Stimulated activated CD4-positive, alpha-beta T cell treated with anti-CD3 and anti-CD28 coated beads, Interleukin-1b, Interleukin-23, amount 100 ng/mL, for 1 hour (primary cell): Measurements from ENCODE around the gene DCUN1D3.
"Not testable (repeated sequence)": the region's sequence is repeated elsewhere in the genome, so short reads cannot be mapped to it uniquely, and the experiment has no call there.

Experiments used
- DNase-seq, 2 donors: peaks; one replicate each; pipeline ENCODE4 v3.0.0-alpha.2; 2020; ENCODE audit warnings: low read depth in 2 of 2

DCUN1D3 gene

DNA sequence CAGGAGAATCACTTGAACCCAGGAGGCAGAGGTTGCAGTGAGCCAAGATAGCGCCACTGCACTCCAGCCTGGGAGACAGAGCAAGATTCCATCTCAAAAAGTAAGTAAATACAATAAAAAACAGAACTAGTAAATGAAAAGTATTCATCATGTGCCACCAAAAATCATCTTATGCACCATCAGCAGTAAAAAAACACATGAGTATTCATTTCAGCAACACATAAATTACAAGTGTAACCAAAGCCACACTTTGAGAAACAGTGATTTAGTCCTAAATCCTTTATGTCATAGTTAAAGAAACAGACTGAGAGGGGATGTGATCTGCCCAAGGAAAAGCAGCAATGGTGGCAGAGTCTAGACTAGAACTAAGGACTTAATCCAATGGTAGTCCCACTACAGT, 13.0 kb downstream of the DCUN1D3 start:
- no peak for DNase-seq

DNA sequence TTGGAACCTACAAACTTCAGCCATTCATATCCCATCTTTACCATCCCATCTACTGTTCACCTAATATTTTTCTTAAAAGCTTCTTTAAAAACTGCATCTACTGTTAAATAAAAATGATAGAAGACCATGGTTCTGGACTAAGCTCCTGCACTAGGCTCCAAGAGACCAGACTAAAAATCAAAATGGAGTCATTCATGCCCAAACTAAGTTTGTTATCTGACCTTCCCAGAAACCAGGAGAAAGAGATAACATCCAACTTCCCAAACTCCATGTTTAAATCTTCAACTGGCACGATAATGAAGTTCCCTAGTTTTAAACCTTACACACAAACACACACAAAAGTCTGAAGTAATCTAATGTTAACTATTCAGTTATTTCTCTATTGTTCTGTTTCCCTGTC, 13.8 kb downstream of the DCUN1D3 start:
- no peak for DNase-seq

DNA sequence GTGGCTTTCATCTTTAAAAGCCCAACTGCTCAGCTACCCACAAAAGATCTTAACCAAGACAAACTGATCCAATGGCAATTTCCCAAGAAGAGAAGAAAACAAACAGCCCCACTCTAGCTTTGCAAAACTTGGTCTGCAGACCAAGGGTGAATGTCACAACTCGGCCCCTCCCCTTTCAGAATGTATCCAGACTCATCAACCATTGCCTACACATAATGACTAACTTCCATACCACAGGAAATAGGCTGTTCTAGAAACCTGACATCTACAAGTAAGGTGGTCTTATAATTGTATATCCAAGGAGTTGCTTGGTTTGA, 16.0 kb downstream of the DCUN1D3 start:
- no peak for DNase-seq

DNA sequence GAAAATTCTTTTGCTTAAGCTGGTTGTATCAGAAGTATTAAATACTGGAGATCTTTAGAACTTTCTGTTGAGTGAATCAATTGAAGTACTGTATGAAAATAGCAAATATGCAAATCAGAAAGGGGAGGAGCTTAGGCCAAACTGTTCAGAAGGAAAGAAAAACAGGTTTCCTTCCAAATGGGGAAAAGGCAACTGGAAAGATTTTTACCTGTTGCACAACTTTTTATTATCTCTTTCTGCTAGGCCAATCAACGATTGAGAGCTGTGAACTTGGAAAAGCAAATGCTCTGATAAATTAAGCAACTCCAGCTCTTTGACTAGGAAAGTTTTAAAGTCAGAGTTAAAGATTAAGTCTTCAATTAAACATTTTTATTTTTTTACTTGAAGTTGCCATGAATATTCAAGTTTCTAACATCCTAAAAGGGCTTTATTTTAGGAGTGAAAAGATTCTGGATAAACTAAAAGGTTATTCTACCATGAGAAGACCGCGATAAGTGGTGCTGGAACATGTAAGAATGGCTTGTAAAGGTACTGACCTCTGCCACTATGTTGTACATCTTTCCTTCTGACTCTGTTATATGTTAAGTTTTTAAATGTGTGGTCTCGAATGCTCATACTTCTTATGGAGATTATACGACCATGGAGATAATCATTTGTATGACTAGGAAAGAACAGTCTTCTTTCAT, 16.5 kb downstream of the DCUN1D3 start:
- no peak for DNase-seq

DNA sequence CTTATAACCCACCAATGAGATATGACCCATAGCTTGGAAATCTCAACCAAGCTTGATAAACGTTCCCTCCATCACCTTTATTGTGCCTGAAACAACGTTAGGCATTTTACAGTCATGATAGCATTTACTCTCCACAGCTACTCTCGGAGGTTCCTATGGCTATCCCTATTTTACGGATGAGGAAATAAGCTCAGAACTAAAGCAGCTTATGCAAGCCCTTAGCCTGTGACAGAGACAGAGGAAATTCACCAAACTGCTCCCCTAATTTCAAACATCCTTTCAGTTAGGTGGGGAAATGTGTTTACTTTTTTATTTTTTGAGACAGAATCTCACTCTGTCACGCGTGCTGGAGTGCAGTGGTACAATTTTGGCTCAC, 18.7 kb downstream of the DCUN1D3 start:
- DNase-seq: no peak

DNA sequence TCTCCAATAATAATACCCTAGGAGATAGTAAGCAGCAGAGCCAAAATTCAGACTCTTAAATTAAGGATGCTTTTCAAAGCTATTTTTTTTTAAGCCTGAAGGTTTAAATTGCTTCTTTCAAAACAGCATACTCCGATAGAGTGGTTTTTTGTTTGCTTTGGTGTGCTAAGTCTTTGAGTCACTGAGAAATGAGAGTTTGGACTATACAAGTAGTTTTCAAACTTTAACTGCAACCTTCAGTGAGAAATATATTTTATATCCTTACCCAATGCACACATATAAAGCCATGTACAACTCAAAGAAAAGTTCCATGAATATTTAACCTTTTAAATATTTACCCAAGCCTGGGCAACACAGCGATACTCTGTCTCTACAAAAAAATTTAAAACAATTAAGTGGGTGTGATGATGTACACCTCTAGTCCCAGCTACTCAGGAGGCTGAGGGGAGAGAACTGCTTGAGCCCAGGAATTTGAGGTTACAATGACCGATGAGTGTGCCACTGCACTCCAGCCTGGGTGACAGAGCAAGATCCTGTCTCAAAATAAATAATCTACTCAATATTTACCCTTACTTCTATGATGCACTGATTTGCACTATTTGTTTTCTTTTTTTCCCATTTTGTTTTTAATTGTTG, 19.2 kb downstream of the DCUN1D3 start:
- DNase-seq: no peak

DNA sequence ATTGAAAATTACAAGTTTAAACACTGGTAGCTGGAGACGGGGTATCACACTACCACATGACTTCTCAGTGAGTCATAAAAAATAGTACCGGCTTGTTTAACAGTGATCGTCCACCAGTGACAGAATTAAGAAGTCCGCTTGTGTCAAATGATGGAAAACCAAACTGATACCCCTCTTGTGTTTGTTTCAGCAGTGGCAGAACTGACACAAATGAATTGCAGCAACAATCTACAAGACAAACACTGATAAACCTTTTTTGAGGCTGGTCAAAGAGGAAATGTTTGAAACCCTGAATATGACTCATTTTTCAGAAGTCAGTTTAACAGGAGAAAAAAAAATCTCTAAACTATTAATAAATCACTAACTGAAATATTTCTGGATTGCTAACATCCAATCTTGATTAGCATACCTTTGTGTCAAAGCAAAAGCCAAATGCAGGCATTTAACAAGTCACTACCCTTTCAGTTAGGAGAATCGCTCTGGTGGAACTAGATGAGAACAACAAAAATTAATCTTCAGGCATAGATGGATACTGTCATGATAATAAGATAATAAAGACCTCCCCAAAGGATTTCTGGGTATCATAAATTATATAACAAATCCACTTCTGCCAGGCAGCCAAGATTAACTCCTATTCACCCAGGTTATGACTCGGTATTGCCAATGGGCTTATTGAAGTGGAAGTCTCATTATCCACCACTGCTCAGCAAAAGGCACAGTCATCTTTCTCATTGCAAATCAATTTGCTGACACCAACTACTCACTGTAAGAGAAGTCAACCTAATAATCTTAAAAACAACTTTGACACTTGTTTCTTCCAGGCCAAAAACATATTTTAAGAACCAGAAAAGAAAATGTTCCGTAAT, 20.8 kb downstream of the DCUN1D3 start:
- no peak for DNase-seq

DNA sequence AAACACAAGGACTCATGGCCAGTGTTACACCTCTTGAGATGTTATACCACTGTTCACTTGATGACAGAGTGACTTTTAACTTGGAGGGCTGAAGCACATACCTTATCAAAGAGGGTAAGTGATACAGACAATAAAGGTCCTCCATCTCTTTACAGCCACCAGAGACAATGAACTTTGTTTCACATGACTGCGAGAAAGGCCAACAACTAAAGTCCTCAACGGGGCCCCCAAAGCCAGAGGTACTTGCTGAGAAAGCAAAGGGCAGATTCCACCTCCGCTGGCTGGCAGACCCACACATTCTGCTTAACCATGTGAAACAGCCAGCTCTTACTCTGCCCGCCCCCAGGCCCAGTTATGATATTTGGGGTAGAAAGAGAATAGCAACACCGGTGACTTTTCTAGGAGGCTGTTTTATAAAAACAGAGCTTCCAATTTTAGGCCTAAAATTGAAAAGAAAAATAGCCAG, 21.4 kb downstream of the DCUN1D3 start:
- DNase-seq: no peak

DNA sequence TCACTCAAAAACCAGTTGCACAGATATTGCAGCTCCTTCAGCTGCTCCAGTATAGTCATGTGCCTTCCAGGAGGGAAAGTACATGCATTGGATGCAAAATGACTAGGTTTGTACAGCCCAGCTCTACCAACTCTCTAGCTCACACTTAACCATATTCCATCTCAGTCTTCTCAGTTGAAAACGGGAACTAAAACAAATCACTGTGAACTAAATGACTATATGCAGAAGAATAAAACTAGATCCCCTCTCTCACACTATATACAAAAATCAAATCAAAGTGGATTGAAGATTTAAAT, 24.9 kb downstream of the DCUN1D3 start:
- DNase-seq: no peak

DNA sequence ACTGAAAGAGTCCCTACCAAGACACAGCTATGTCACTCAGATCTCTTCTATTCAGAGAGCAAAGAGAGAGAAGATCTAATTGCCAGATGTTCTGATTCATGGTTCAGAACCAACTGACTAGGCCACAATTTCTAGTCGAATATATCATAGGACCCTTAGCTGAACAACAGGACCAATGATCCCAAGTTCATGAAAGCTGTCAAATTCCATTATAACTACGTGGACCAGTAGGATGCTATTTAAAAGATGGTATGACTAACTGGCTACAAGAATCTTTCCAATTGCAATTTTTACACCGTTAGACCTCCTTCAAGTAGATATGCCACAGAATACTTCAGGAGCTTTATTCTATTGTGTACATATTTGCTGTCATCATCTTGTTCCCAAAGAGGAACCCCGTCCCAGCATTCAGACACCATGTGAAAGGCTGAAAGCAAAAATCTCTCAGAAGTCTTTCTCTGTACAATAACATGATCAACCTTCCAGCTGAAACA, 26.0 kb downstream of the DCUN1D3 start:
- no peak for DNase-seq

DNA sequence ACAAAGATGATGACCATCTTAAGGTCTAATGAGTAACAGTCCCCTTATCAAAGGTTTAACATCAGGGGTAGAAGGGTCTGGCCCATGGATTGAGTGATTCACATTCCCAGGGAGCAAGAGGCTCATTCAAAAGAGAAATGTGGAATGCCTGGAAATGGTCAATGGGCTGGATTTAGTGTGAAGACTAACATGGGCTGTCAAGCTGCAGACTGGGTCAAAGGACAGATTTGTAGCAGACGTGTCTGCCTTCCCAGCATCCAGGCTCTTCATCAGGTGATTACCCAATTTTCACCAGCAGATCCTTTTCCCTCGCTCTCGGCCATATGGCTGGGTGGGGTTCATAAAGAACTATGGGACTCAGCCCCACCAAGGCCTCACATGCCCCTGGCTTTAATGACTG, 26.8 kb downstream of the DCUN1D3 start:
- DNase-seq: no peak

DNA sequence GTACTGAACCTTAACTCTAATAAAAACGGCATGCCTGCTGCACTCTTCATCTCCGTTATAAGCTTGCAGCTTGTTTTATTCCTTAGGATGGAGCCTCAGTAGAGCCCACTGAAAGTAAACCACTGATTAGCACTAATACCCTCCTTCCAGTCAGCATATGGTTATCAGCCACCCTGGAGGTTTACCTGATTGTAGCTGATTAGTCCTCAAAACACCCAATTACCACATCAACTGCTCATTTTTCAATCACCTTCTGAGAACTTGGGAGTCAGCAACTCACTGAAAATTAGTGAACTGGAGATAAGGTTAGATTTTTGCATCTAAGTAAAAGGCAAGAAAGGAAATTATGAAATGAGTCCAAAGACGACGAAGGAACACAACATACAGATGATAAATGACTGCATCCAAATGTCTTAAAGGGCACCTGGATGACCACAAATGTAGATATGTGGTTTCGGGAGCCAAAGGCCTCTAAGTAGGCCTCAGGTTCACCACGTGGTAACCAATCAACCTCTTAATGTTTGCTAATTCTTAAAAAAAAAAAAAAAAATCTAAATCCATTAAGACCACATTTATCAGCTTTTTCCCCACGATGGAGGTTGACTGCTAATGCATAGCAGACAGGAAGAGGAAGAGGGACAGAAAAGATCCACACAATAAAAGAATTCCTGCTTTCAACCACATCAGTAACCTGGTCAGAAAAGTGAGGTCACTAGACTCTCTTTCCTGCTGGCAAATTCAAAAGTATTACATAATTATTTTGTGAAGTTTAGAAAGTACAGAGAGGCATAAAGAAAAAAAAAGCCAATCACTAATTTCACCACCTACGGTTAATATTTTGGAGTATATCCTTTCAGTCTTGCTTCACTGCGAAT, 28.0 kb downstream of the DCUN1D3 start:
- no peak for DNase-seq

DNA sequence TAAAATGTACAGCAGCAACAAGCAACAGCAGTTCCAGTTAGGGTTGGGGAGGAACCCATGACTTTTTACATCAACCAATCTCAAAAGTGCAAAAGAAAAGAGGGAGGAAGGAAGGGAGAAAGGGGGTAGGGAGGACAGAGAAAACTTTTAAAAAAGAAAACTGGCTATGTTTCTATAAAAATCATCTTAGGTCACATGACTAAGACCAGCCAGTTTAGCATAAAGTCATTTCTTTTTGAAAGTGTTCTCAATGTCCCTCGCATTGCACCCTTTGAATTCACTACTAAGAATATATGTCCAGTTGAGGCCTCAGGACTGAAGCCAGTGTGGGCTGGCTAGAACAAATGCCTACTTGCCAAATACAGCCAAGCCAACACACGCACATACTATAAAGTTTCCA, 28.9 kb downstream of the DCUN1D3 start:
- DNase-seq: no peak

DNA sequence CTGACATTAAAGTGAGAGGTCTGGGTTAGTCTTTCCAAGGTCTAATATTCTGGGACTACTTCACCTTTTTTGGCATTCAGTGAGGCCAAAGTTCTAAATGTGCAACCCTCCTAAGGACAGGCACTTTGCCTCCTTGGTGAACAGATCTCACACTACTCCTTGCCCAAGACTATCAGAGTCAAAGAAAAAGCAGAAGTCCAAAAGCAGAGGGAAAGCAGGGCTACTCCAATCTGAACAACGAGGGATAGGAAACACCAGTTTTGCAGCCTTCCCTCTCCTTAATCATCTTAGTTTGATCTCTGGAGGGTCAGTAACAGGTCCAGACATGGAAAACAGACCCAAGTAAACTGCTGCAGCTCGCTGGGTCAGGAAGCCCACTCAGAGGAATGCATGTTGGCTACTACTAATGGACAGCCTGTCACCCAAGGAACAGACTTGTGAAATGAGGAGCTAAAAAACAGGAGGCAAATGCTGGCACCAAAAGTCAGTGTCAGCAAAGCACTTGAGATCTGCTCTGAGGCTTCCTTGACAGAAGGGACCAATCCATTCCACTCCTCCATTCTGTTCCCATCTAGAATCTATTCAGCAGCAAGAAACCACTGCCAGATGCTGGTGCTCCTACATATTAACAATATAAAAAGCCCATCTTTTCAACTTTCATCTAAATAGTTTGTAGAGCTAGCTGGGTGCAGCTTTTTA, 29.9 kb downstream of the DCUN1D3 start:
- DNase-seq: no peak

DNA sequence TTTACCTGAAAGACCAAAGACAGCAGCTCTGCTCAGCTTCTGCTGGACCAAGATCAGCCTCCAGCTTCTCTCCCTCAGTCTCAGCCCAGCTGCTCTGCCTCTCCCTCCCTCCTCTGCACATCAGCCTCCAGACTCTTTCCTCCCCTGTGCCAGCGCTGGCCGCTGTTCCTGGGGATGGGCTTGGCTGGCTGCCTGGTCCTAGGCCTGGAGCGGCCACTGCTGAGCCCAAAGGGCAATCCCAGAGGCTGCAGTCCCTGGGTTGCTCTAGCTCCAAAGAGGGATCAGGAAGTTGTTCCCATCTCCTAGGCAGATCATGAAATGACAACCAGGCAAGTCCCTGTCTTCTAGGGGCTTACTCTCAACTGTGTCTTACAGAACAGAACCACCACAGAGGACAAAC, 31.3 kb downstream of the DCUN1D3 start:
- DNase-seq: no peak

DNA sequence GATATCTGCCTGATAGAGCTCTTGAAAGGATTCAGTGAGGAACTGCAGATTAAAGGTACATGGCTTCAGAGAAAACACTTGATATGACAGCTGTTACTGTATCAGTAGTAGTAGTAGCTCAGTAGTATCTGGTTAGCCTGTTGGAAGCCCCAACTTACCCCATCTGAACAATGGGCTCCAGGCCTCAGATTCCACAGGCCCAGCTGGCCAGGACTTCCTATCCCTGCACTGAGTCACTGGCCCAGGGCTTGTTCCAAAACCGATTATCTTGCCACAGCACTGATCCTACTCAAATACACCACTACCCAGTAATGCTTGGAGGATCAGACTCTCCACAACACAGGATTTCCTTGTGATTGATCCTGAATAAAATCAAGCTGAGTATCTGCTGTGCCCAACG, 32.6 kb downstream of the DCUN1D3 start:
- no peak for DNase-seq

DNA sequence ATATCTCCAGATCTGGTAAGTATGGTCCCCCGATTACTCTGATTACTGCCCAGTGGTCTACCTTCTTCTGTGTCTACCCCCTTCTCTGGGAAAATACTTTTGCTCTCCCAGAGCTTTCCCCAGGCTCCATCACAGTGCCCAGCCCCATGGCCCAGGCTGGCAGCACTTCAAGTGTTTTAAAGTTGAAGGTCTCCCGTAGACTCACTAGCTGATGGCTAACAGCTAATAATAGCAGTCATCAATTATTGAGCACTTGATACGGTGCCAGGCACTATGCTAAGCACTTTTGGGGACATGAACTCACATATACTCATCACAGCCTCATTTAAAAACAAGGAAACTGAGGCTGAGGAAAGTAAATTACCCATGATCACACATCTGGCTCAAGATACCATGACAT, 33.4 kb downstream of the DCUN1D3 start:
- DNase-seq: no peak

DNA sequence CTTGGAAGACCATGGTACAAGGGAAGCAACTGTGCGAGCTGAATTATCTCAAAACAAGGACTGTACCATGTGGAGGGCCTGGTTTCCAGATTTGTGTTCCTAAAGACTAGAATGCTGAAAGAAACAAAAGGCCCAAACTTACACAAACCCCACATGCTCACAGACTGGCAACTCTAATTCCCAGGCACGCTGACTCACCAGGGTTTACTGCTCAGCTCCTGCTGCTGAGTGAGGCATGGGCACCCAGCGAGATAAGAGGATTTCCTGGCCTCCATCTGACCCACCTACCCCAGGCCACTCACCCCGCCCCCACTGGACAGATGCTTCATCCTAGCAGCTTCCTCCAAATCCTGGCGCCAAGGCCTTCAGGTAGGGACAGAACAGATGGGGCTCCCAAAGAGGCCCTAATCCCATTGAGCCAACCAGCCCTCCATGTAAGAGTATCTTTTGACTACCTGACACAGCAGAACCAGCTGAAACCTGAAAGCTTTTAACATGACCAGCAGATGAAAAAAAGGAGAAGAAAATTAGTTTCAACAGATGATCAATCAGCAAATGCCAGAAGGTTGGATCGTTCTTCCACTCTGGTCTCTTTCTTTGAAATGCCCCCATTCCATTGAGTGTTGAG, 33.9 kb downstream of the DCUN1D3 start:
- no peak for DNase-seq

DNA sequence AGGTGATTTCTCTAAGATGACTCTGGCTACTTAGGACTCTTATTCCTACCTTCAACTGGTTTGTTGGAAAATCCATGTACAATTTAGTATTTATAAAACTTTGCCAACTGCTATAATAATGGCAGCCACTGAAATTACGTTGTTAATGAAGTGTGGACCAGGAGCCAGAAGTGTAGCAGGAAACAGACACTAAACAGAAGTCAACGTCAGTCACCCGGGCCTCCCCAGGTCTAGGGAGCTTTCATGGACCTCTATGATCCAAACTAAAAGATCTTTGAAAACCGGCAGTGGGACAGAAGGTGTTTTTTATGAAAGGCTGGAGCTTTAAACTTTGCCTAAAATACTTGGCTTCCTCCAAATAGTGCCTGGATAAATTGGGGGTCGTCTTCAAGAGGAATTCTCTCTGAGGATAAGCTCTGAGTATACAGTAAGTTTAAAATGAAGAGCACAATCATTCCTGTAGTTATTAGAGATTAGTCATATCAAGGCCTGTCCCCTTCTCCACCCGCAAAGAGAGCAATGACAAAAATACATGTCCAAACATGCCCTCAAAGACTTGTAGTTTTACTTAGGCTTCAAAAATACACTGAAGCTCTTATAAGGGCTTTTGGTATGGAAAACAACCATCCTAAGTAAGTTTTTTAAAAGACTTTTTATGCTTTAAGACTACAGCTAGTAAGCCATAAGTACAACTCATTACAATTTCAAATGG, 34.6 kb downstream of the DCUN1D3 start:
- DNase-seq: no peak

DNA sequence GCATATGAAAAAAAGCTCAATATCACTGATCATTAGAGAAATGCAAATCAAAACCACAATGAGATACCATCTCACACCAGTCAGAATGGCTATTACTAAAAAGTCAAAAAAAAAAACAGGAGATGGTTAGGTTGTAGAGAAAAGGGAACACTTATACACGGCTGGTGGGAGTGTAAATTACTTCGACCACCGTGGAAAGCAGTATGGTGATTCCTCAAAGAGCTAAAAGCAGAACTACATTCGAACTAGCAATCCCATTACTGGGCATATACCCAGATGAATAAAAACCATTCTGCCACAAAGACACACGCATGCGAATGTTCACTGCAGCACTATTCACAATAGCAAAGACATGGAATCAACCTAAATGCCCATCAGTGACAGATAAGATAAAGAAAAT, 35.8 kb downstream of the DCUN1D3 start:
- not testable (repeated sequence) for DNase-seq
